Smooth muscle cell of the pulmonary artery (primary cell): ENCODE results near the gene KRTAP21-3. TPM values are rescaled to one million over a fixed set of nuclear protein-coding genes. Genes with fewer than 3 reads are reported as not detected.

Experiments used
- total RNA-seq: library from RNA; depleted of rRNA; stranded (reverse); fragments of >200 nt; gene quantifications from 2 replicates; pipeline ENCODE4 v1.2.3, GENCODE V29; 2014

The KRTAP21-3 gene, protein sequence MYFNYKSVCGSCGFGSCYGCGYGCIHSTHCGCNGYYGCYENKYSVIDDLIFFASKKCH
- total RNA-seq: not detected in 2 replicates

DNA sequence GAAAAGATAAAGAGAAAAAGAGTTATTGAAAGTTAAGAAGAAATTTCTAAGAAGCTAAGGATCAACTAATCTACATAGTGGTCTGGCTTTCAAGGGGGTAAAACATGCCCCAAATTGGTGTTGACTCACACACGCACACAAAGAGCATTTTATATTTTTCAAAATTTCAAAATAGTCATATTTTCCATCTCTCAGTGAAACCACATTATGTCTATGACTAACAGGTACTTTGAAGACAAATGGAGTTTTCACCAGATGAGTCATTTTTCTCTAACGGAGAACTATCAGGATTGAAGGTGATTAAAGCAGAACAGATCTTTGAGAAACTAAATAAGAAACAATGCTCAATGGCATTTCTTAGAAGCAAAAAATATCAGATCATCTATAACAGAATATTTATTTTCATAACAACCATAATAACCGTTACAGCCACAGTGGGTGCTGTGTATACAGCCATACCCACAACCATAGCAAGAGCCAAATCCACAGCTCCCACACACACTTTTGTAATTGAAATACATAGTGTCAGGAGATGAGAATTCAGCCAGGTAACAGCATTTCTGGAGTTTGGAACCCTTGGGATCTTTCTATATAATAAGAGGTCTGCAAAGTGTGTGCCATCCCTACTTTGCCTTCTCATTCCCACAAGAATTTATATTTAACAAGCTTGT is at the start of gene KRTAP21-3:
KRTAP21-3 (minus strand) TSS at position 539 of the 671 bp plus-strand sequence; CDS start at position 521, 18 bp downstream.

DNA sequence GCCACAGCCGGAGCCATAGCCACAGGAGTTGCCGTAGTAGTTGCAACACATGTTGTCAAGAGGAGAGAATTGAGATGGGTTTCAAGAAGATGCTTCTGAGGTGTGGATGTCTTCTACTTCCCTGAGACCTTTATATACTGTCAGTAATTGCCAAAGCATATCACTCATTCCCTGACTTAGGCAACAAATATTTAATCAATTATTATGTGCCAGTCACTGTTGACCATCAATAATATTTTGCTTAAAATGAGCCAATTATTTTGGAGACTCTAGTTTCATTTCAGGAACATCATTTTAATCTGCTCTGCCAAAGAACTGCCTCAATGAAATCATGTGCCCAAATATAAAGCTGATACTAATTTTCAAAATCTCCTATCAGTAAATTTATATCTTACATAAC is 36.8 kb upstream of the KRTAP21-3 start, which contains the start of gene KRTAP21-1:
KRTAP21-1 (minus strand) TSS at position 101 of the 400 bp plus-strand sequence; CDS start at position 51, 50 bp downstream.

DNA sequence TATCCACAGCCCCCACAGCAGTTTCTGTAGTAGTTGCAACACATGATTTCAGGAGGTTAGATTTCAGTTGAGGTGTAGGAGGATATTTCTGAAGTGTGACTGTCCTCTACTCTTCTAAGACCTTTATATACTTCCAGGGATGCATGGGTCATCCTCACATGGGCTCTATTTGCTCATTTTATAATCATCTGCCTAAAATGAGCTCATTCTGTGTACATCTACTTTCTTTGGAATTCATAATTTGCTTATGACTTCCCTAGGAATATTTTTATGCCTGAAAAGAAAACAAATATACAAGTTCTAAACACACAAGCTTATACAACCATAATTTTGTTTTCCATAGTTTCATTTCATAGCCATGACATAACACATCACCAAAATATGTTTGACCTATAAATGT is 28.6 kb upstream of the KRTAP21-3 start, which contains the start of gene KRTAP21-2:
KRTAP21-2 (minus strand) TSS at position 101 of the 400 bp plus-strand sequence; CDS start at position 44, 57 bp downstream.

Other genes starting within 250 kb of the KRTAP21-3 start
- gene KRTAP19-1, start 238.4 kb downstream of the KRTAP21-3 start, total RNA-seq: not detected in 2 replicates
- gene KRTAP19-2, start 231.3 kb downstream of the KRTAP21-3 start, total RNA-seq: not detected in 2 replicates
- gene KRTAP19-3, start 226.8 kb downstream of the KRTAP21-3 start, total RNA-seq: not detected in 2 replicates
- gene KRTAP19-4, start 221.6 kb downstream of the KRTAP21-3 start, total RNA-seq: not detected in 2 replicates
- not detected in 2 replicates for gene KRTAP19-5, start 216.6 kb downstream of the KRTAP21-3 start, total RNA-seq
- not detected in 2 replicates for gene KRTAP19-6, start 176.9 kb downstream of the KRTAP21-3 start, total RNA-seq
- not detected in 2 replicates for gene KRTAP19-7, start 157.5 kb downstream of the KRTAP21-3 start, total RNA-seq
- gene KRTAP22-2, start 128.4 kb downstream of the KRTAP21-3 start, total RNA-seq: not detected in 2 replicates
- not detected in 2 replicates for gene KRTAP6-3, start 126.3 kb downstream of the KRTAP21-3 start, total RNA-seq
- not detected in 2 replicates for gene KRTAP6-2, start 119.9 kb downstream of the KRTAP21-3 start, total RNA-seq
- gene KRTAP22-1, start 117.7 kb downstream of the KRTAP21-3 start, total RNA-seq: not detected in 2 replicates
- not detected in 2 replicates for gene KRTAP6-1, start 104.8 kb downstream of the KRTAP21-3 start, total RNA-seq
- not detected in 2 replicates for gene KRTAP20-1, start 102.4 kb downstream of the KRTAP21-3 start, total RNA-seq
- not detected in 2 replicates for gene KRTAP20-4, start 98.2 kb downstream of the KRTAP21-3 start, total RNA-seq
- gene KRTAP20-2, start 83.6 kb downstream of the KRTAP21-3 start, total RNA-seq: not detected in 2 replicates
- gene KRTAP20-3, start 75.9 kb downstream of the KRTAP21-3 start, total RNA-seq: not detected in 2 replicates
- not detected in 2 replicates for gene KRTAP21-2, start 28.5 kb upstream of the KRTAP21-3 start, total RNA-seq
- not detected in 2 replicates for gene KRTAP21-1, start 36.7 kb upstream of the KRTAP21-3 start, total RNA-seq
- gene KRTAP8-1, start 94.5 kb upstream of the KRTAP21-3 start, total RNA-seq: not detected in 2 replicates
- gene KRTAP7-1, start 111.0 kb upstream of the KRTAP21-3 start, total RNA-seq: not detected in 2 replicates
- gene KRTAP11-1, start 162.8 kb upstream of the KRTAP21-3 start, total RNA-seq: not detected in 2 replicates